ENCODE results near the gene PRKAG1.

DNA sequence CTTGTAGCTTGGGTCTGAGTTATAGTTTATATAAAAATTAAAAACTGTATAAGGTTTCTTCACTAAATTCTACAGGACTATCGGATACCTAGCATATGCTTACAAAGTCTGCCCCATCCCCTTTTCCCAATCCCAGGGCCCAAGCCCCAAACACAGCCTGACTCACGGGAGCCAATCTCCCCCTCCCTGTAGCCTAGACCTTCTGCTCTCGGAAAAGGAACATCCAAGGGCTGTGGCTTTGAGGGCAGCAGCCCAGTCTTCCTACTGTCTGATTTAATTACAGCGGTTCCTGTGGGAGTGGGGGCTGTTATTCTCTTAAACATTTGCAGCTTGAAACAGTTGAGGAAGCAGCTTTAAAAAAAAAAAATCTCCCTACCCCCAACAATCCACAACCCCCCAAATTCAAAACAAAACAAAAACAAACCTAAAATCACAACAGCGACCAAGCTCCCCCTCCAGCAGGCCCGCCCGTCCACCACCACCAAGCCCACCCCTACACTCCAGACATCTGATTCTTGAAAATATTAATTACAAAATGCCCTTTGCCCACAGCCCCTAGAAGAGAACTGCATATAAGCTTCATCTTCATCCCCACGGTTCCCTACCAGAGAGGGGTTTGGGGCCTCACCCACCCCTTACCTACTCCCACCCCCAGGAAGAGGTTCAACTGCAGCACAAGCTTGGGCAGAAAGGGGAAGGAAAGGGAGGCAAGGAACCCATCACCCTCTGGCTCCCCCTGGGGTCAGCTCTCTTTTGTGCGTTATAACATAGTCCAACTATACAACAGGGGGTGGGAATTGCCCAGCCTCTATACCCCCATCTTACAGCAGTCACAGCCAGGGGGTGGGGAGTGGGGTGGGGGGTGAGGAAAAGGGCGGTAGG is 1.1 kb upstream of the PRKAG1 start:
- TF ChIP-seq, protein P1, sequence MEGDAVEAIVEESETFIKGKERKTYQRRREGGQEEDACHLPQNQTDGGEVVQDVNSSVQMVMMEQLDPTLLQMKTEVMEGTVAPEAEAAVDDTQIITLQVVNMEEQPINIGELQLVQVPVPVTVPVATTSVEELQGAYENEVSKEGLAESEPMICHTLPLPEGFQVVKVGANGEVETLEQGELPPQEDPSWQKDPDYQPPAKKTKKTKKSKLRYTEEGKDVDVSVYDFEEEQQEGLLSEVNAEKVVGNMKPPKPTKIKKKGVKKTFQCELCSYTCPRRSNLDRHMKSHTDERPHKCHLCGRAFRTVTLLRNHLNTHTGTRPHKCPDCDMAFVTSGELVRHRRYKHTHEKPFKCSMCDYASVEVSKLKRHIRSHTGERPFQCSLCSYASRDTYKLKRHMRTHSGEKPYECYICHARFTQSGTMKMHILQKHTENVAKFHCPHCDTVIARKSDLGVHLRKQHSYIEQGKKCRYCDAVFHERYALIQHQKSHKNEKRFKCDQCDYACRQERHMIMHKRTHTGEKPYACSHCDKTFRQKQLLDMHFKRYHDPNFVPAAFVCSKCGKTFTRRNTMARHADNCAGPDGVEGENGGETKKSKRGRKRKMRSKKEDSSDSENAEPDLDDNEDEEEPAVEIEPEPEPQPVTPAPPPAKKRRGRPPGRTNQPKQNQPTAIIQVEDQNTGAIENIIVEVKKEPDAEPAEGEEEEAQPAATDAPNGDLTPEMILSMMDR (IDR thresholded peaks at IDR 0.05; ENCODE audit: low read length): peak; percentile 40
- no peak for TF ChIP-seq EZH2 (optimal IDR thresholded peaks at IDR 0.05; ENCODE audit: low read depth, low read length)
- no peak for TF ChIP-seq EZH2phosphoT487 (IDR thresholded peaks at IDR 0.05; ENCODE audit: low read length)
